CD8-positive, alpha-beta memory T cell (primary cell): ENCODE data around the gene TIPARP. TPM values are rescaled to one million over a fixed set of nuclear protein-coding genes. Genes with fewer than 3 reads are reported as not detected.

ENCODE experiments used
- CTCF ChIA-PET: fragments of 350-600 bp; sonication (Branson Sonifier 250); formaldehyde crosslinking; loops from one replicate; lab custom pipeline; 2021; ENCODE audit warnings: antibody characterized with exemption; lab: Charles Lee
- POLR2A ChIA-PET: fragments of 350-600 bp; sonication (Branson Sonifier 250); formaldehyde crosslinking; loops from one replicate; lab custom pipeline; 2021; ENCODE audit warnings: antibody characterized with exemption; lab: Charles Lee
- DNase-seq, 5 donors: peaks; one replicate each; pipeline versions ENCODE4 v3.0.0 to v3.0.0-alpha.2; 2020 to 2022; ENCODE audit warnings: mixed read lengths in 1 of 5
- H3K27ac ChIP-seq: one replicate; pipeline ENCODE4 v1.7.0; 2013; ENCODE audit warnings: low read depth, mild to moderate bottlenecking, low read length, moderate library complexity
- H3K27me3 ChIP-seq: 2 replicates; pipeline ENCODE4 v1.7.0; 2013; ENCODE audit warnings: low read length, mild to moderate bottlenecking; ENCODE audit not compliant: insufficient read depth, poor library complexity, severe bottlenecking
- H3K36me3 ChIP-seq: 2 replicates; pipeline ENCODE4 v1.7.0; 2013; ENCODE audit warnings: mild to moderate bottlenecking, low read length, moderate library complexity; ENCODE audit not compliant: insufficient read depth
- H3K4me1 ChIP-seq: 2 replicates; pipeline ENCODE4 v1.7.0; 2013; ENCODE audit warnings: mild to moderate bottlenecking, low read length, moderate library complexity; ENCODE audit not compliant: insufficient read depth
- H3K4me3 ChIP-seq: 2 replicates; pipeline ENCODE4 v1.7.0; 2013; ENCODE audit warnings: mild to moderate bottlenecking, low read length
- H3K9me3 ChIP-seq: 2 replicates; pipeline ENCODE4 v1.7.0; 2013; ENCODE audit warnings: mild to moderate bottlenecking, low read length
- H3K27ac Mint-ChIP-seq, 8 donors: one replicate each; pipeline ENCODE4 v1.8.0; 2020 to 2021; ENCODE audit warnings: mixed read lengths in 8 of 8, mild to moderate bottlenecking in 6 of 8, inconsistent platforms in 3 of 8, moderate library complexity in 3 of 8
- H3K27me3 Mint-ChIP-seq, 2 donors: one replicate each; pipeline ENCODE4 v1.8.0; 2020 to 2021; ENCODE audit warnings: mixed read lengths in 2 of 2, mild to moderate bottlenecking in 1 of 2, moderate library complexity in 1 of 2
- H3K36me3 Mint-ChIP-seq, 3 donors: one replicate each; pipeline ENCODE4 v1.8.0; 2020 to 2021; ENCODE audit warnings: mixed read lengths in 3 of 3, inconsistent platforms in 1 of 3, mild to moderate bottlenecking in 1 of 3
- H3K4me1 Mint-ChIP-seq, 3 donors: one replicate each; pipeline ENCODE4 v1.8.0; 2020 to 2021; ENCODE audit warnings: mixed read lengths in 3 of 3, inconsistent platforms in 1 of 3, mild to moderate bottlenecking in 1 of 3
- H3K4me3 Mint-ChIP-seq, 7 donors: one replicate each; pipeline ENCODE4 v1.8.0; 2020 to 2021; ENCODE audit warnings: mixed read lengths in 7 of 7, mild to moderate bottlenecking in 6 of 7, moderate library complexity in 4 of 7, inconsistent platforms in 2 of 7
- H3K9me3 Mint-ChIP-seq, 5 donors: one replicate each; pipeline ENCODE4 v1.8.0; 2020 to 2022; ENCODE audit warnings: mixed read lengths in 5 of 5, mild to moderate bottlenecking in 3 of 5, moderate library complexity in 2 of 5, inconsistent platforms in 1 of 5
- polyA plus RNA-seq: library from polyadenylated mRNA; unstranded; fragments of 300-500 nt; fragmentation: Illumina TruSeq; gene quantifications from one replicate; pipeline ENCODE4 v1.2.3, GENCODE V29; 2021
- total RNA-seq, 2 experiments: library from RNA; stranded (reverse); gene quantifications; one replicate each; pipeline ENCODE4 v1.2.3, GENCODE V29; 2021

The TIPARP gene
- total and polyA plus RNA-seq, 3 experiments from 2014 or later, result 19.8 to 37.0 (median 36.0) TPM

DNA sequence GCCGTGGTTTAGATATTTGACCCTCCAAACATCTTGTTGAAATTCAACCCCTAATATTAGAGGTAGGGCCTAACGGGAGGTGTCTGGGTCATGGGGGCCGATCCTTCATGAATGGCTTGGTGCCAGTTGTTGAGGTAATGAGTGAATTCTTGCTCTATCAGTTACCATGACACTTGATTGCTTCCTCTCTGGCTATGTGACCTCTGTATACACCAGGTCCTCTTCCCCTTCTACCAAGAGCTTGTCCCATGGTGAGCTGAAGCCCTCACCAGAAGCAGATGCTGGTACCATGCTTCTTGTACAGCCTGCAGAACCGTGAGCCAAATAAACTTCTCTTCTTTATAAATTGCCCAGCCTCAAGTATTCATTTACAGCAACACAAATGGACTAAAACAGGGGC lies 41.8 kb upstream of the TIPARP start:
- DNase-seq, result no peak
- H3K9me3 ChIP-seq, result no peaks in the 10 kb centered on the region
- Mint-ChIP-seq H3K27ac (no peak overlapping the region), H3K9me3 (no peaks in the 10 kb centered on the region), H3K4me3 (no peak overlapping the region), H3K27me3 (no peaks in the 10 kb centered on the region), H3K36me3 (no peaks in the 10 kb centered on the region), H3K4me1 (no peaks in the 10 kb centered on the region)
- H3K27ac ChIP-seq, result no peak overlapping the region
- H3K4me3 ChIP-seq, result no peak overlapping the region
- no peaks in the 10 kb centered on the region for H3K27me3 ChIP-seq
- H3K4me1 ChIP-seq, result no peaks in the 10 kb centered on the region
- ChIA-PET CTCF (no interaction called here), POLR2A (no interaction called here)
- no peaks in the 10 kb centered on the region for H3K36me3 ChIP-seq

GRCh38 chr3:156633335-156633734 lies 41.1 kb upstream of the TIPARP start:
- Mint-ChIP-seq H3K27ac (no peak overlapping the region), H3K4me3 (no peak overlapping the region), H3K4me1 (no peaks in the 10 kb centered on the region), H3K9me3 (no peaks in the 10 kb centered on the region), H3K36me3 (no peaks in the 10 kb centered on the region), H3K27me3 (no peaks in the 10 kb centered on the region)
- Histone ChIP-seq H3K9me3 (no peaks in the 10 kb centered on the region), H3K27me3 (no peaks in the 10 kb centered on the region), H3K27ac (no peak overlapping the region), H3K4me3 (no peak overlapping the region), H3K36me3 (no peaks in the 10 kb centered on the region), H3K4me1 (no peaks in the 10 kb centered on the region)
- CTCF ChIA-PET, result no interaction called here
- no peak for DNase-seq
- POLR2A ChIA-PET, result no interaction called here

- Histone ChIP-seq H3K9me3 (no peaks in the 10 kb centered on the region), H3K27ac (no peak overlapping the region), H3K36me3 (no peaks in the 10 kb centered on the region), H3K4me1 (no peaks in the 10 kb centered on the region), H3K4me3 (no peak overlapping the region), H3K27me3 (no peaks in the 10 kb centered on the region)
- H3K4me3 Mint-ChIP-seq, result no peak overlapping the region
- DNase-seq, result no peak
- no peaks in the 10 kb centered on the region for H3K9me3 Mint-ChIP-seq
- H3K27ac Mint-ChIP-seq, result no peak overlapping the region
- H3K4me1 Mint-ChIP-seq, result no peaks in the 10 kb centered on the region
- CTCF ChIA-PET, result interaction anchor here (0.9 kb wide), 1 partner anchor 9 kb away, joined by 3 read pairs; no protein-coding TSS in a partner anchor
- POLR2A ChIA-PET, result no interaction called here
- no peaks in the 10 kb centered on the region for H3K27me3 Mint-ChIP-seq
- no peaks in the 10 kb centered on the region for H3K36me3 Mint-ChIP-seq
These were observed 39.4 kb upstream of the TIPARP start for GRCh38 chr3:156635034-156635433.

DNA sequence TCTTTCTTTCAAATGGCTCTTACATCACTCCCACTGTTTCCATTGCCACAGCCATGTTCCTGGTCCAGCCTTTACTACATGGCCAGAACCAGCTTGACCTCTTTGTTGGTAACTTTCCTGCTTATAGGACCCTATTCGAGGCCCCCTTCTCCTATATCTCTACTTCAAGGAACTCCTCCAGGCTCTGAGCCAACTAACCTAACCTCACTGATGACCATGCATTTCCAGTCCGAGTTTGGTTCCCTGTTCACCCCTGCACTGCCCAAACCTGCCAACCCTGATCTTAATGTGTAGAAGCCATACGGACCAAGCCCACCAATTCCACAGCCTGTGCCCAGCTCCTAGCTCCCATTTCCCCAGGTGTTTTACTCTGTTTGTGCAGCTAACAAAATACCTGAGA lies 38.4 kb upstream of the TIPARP start:
- no peak overlapping the region for H3K27ac ChIP-seq
- Mint-ChIP-seq H3K27me3 (no peaks in the 10 kb centered on the region), H3K4me3 (no peak overlapping the region), H3K36me3 (no peaks in the 10 kb centered on the region), H3K4me1 (no peaks in the 10 kb centered on the region), H3K9me3 (no peaks in the 10 kb centered on the region), H3K27ac (no peak overlapping the region)
- no peak overlapping the region for H3K4me3 ChIP-seq
- ChIA-PET CTCF (no interaction called here), POLR2A (no interaction called here)
- no peaks in the 10 kb centered on the region for H3K9me3 ChIP-seq
- H3K27me3 ChIP-seq, result no peaks in the 10 kb centered on the region
- no peaks in the 10 kb centered on the region for H3K36me3 ChIP-seq
- DNase-seq, result no peak
- H3K4me1 ChIP-seq, result no peaks in the 10 kb centered on the region

GRCh38 chr3:156637480-156638022 lies 36.8 kb upstream of the TIPARP start:
- Histone ChIP-seq H3K27me3 (no peaks in the 10 kb centered on the region), H3K4me3 (no peak overlapping the region), H3K36me3 (no peaks in the 10 kb centered on the region), H3K9me3 (no peaks in the 10 kb centered on the region), H3K4me1 (no peaks in the 10 kb centered on the region), H3K27ac (no peak overlapping the region)
- H3K27ac Mint-ChIP-seq, result peak overlapping the region in 1 of 8 donors; percentile 7
- H3K36me3 Mint-ChIP-seq, result no peaks in the 10 kb centered on the region
- H3K4me1 Mint-ChIP-seq, result peaks cover 0 to 1% (median 1%) of the 10 kb centered on the region in 3 donors
- ChIA-PET CTCF (no interaction called here), POLR2A (no interaction called here)
- no peak for DNase-seq
- H3K4me3 Mint-ChIP-seq, result no peak overlapping the region
- no peaks in the 10 kb centered on the region for H3K9me3 Mint-ChIP-seq
- no peaks in the 10 kb centered on the region for H3K27me3 Mint-ChIP-seq

GRCh38 chr3:156638271-156638670 lies 36.1 kb upstream of the TIPARP start:
- no peak for DNase-seq
- peaks cover 0 to 1% of the 10 kb centered on the region in 2 donors for H3K27me3 Mint-ChIP-seq
- no peak overlapping the region for H3K4me3 ChIP-seq
- H3K36me3 ChIP-seq, result no peaks in the 10 kb centered on the region
- peaks cover 5% of the 10 kb centered on the region for H3K4me1 ChIP-seq
- no peaks in the 10 kb centered on the region for H3K9me3 Mint-ChIP-seq
- H3K4me1 Mint-ChIP-seq, result peaks cover 4 to 9% (median 9%) of the 10 kb centered on the region in 3 donors
- H3K27ac Mint-ChIP-seq, result no peak overlapping the region
- H3K36me3 Mint-ChIP-seq, result no peaks in the 10 kb centered on the region
- ChIA-PET POLR2A (no interaction called here), CTCF (no interaction called here)
- no peaks in the 10 kb centered on the region for H3K9me3 ChIP-seq
- H3K27ac ChIP-seq, result no peak overlapping the region
- no peak overlapping the region for H3K4me3 Mint-ChIP-seq
- H3K27me3 ChIP-seq, result no peaks in the 10 kb centered on the region

GRCh38 chr3:156639414-156640023 lies 34.9 kb upstream of the TIPARP start:
- H3K9me3 Mint-ChIP-seq, result no peaks in the 10 kb centered on the region
- H3K4me3 Mint-ChIP-seq, result no peak overlapping the region
- H3K27me3 Mint-ChIP-seq, result peaks cover 1 to 4% of the 10 kb centered on the region in 2 donors
- H3K36me3 Mint-ChIP-seq, result no peaks in the 10 kb centered on the region
- no peak overlapping the region for H3K27ac Mint-ChIP-seq
- ChIA-PET POLR2A (no interaction called here), CTCF (no interaction called here)
- Histone ChIP-seq H3K4me3 (no peak overlapping the region), H3K9me3 (no peaks in the 10 kb centered on the region), H3K36me3 (no peaks in the 10 kb centered on the region), H3K4me1 (peaks cover 16% of the 10 kb centered on the region), H3K27me3 (no peaks in the 10 kb centered on the region), H3K27ac (no peak overlapping the region)
- H3K4me1 Mint-ChIP-seq, result peaks cover 12 to 20% (median 20%) of the 10 kb centered on the region in 3 donors
- no peak for DNase-seq

DNA sequence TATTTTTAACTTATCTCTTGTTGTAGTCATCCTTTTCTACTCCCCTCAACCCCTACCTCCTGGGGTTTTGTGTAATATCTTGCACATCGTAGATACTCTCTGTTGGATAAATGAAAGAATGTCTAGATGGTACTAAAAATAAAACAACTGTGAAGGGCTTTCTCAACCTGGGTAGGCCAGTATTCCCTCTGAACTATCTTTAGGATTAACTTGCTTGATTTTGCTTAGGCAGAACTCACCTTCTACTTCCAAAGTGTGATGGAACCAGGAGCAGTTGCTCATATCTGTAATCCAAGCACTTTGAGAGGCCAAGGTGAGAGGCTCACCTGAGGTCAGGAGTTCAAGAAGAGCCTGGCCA lies 32.8 kb upstream of the TIPARP start:
- no peak overlapping the region for H3K4me3 Mint-ChIP-seq
- H3K36me3 ChIP-seq, result no peaks in the 10 kb centered on the region
- H3K27me3 ChIP-seq, result no peaks in the 10 kb centered on the region
- no peak for DNase-seq
- H3K27ac ChIP-seq, result no peak overlapping the region
- no peak overlapping the region for H3K4me3 ChIP-seq
- peaks cover 16% of the 10 kb centered on the region for H3K4me1 ChIP-seq
- no peak overlapping the region for H3K27ac Mint-ChIP-seq
- peaks cover 0 to 1% (median 0%) of the 10 kb centered on the region in 3 donors for H3K36me3 Mint-ChIP-seq
- ChIA-PET CTCF (interaction anchor here (1.3 kb wide), 1 partner anchor 32 kb away, joined by 3 read pairs; no protein-coding TSS in a partner anchor), POLR2A (no interaction called here)
- H3K27me3 Mint-ChIP-seq, result peaks cover 1 to 13% of the 10 kb centered on the region in 2 donors
- H3K9me3 ChIP-seq, result no peaks in the 10 kb centered on the region
- peaks cover 12 to 20% (median 20%) of the 10 kb centered on the region in 3 donors for H3K4me1 Mint-ChIP-seq
- H3K9me3 Mint-ChIP-seq, result peaks cover 0 to under 1% (median 0%) of the 10 kb centered on the region in 5 donors
